ENCODE measurements around the gene MTG1.
"Not testable (repeated sequence)": the region's sequence is repeated elsewhere in the genome, so short reads cannot be mapped to it uniquely, and the experiment has no call there.

DNA sequence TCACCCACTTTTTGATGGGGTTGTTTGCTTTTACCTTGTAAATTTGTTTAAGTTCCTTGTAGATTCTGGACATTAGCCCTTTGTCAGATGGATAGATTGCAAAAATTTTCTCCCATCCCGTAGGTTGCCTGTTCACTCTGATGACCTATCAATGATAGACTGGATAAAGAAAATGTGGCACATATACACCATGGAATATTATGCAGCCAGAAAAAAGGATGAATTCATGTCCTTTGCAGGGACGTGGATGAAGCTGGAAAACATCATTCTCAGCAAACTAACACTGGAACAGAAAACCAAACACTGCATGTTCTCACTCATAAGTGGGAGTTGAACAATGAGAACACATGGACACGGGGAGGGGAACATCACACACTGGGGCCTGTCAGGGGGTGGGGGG is 75.2 kb downstream of the MTG1 start:
- TF ChIP-seq, protein P1, sequence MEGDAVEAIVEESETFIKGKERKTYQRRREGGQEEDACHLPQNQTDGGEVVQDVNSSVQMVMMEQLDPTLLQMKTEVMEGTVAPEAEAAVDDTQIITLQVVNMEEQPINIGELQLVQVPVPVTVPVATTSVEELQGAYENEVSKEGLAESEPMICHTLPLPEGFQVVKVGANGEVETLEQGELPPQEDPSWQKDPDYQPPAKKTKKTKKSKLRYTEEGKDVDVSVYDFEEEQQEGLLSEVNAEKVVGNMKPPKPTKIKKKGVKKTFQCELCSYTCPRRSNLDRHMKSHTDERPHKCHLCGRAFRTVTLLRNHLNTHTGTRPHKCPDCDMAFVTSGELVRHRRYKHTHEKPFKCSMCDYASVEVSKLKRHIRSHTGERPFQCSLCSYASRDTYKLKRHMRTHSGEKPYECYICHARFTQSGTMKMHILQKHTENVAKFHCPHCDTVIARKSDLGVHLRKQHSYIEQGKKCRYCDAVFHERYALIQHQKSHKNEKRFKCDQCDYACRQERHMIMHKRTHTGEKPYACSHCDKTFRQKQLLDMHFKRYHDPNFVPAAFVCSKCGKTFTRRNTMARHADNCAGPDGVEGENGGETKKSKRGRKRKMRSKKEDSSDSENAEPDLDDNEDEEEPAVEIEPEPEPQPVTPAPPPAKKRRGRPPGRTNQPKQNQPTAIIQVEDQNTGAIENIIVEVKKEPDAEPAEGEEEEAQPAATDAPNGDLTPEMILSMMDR (IDR thresholded peaks at IDR 0.05), result not testable (repeated sequence)
- not testable (repeated sequence) for TF ChIP-seq EZH2 (IDR thresholded peaks at IDR 0.05; ENCODE audit: borderline replicate concordance, insufficient read depth, low read depth, low read length, poor library complexity, severe bottlenecking)

All from B cell (primary cell).